HG02852 (cell line): Measurements from ENCODE around the gene TESMIN.

Experiments used
- ATAC-seq: cut with Tn5 transposase; IDR thresholded peaks from one replicate; pipeline ENCODE4 v1.9.1; 2021; ENCODE audit warnings: mild to moderate bottlenecking, moderate library complexity; ENCODE audit not compliant: unreplicated experiment

Gene TESMIN

DNA sequence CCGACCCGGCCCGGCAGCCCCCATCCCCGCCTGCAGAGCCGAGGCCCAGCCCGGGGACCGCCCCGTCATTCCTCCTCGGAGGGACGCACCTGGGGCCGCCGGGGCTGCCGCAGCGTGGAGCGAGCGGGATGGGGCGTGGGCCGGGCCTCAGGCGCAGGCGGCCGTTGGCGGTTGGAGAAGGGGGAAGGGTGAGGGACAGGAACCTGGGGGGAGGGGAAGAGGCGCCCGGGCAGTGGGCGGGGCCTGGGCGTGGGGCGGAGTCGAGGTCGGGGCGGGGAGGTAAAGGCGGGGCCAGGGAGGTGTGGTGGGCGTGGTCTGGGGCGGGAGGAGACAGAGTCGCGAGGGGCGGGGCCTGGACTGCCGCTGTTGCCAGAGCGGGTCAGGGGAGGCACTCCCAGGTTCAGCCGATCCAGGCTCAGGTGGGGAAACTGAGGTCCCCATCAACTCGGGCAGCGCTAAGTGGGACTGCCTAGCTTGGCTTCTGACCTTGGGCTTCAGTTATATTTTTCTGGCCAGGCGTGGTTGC is at the start of gene TESMIN:
Gene TESMIN, minus strand, starts transcription at position 190 of the 526 bp plus-strand sequence. CDS start 860 bp downstream, outside the sequence.
- no peak for ATAC-seq

DNA sequence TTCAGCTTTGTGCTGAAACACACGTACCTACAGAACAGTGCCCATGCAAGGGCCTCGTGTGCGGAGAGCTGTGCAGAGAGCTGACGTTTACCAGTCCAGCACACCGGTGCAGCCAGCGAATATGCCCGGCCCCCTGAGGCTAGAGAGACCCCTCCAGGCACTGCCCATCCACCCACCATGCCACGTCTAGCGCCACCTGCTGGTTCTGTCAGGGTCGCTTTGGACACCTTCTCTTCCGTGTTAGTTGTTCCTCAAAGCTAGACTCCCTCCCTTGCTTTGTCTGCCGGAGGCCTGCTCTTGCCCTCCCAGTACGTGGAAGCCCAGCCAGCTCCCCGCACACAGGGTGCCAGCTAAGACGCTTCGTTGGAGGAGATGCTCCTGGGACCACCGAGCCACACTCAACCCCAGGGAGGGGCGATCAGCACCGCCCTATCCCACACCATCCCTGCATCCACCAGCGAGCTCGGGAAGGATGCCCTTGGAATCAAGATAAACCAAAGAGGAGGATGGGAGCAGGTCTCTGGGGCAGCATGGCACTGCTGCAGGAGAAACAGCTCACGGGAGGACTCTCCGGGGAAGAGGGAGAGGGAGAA is 47.0 kb upstream of the TESMIN start:
- ATAC-seq, result no peak

DNA sequence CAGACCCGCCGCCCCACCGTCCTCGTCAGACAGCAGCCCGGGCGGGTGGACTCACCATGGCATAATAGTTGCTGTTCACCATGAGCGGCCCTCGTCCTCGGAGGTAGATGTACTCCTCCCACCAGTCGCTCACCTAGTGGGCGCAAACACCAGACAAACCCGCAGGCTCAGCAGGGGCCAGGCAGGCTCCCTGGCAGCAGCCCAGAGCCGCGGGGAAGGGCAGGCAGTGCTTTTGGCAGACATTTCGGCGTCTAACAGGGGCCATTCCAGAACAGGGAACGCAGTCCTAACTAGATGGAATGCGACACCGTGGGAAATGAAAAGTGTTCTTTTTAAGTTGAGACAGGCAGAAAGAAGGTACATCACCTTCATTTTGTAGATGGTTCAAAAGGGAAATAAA is 45.5 kb upstream of the TESMIN start:
- ATAC-seq, result no peak

GRCh38 chr11:68792400-68792966 is 41.2 kb upstream of the TESMIN start:
- no peak for ATAC-seq

DNA sequence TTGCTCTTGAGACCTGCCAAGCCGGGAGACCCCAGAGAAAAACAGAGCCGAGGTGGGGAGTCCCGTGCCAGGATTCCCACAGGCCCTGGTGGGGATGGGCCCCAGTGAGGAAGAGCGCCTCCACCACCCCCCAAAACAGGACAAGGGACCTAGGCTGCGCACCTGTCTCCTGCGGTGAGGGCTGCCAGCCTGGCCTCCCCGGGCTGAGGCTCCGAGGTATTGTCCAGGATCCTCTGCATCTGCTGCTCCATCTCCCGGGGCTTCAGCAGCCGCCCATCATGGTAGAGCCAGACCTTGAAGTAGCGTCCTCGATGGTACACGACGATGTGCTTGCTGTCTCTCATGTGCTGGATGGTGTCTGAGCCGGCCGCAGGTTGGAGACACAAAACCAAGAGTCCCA is 33.3 kb upstream of the TESMIN start:
- ATAC-seq, result no peak

- ATAC-seq, result no peak
Measured at GRCh38 chr11:68783216-68783821, 32.0 kb upstream of the TESMIN start.

DNA sequence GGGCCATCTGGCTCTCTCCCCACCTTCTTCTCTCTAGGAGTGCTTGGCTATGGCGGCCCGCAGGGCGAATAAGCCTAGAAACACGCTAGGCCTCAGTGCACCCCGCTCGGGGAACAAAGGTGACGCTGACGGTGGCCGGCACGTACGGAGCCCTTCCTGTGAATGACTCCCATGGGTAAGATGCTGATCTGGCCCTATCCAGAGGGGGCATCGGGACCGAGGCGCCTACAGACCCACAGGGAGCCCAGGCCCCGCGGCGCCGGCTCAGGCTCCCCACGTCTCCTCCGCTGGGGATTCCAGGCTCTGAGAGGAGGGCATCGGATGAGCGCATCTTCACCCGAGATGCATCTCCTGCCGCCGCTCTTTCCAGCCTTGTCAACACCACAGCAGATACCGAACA is 31.4 kb upstream of the TESMIN start:
- ATAC-seq, result no peak

DNA sequence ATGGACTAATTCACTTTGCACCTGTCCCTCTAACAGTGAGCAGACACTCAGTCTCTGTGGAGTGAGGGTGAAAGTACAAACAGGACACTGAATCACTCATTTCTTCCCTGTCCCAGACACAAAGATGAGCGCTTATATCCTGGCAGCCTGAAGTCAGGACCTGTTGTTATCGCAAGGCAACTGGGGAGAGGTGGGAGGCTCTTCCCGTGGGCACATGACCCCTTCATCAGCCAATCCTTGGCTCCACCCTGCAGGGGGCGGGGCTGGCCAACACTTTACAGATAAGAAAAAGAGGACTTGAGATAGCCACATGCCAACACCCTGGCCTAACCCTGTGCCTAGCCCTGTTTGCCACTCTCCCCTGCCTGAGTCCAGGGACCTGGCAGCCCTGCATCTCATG is 29.5 kb upstream of the TESMIN start:
- no peak for ATAC-seq

DNA sequence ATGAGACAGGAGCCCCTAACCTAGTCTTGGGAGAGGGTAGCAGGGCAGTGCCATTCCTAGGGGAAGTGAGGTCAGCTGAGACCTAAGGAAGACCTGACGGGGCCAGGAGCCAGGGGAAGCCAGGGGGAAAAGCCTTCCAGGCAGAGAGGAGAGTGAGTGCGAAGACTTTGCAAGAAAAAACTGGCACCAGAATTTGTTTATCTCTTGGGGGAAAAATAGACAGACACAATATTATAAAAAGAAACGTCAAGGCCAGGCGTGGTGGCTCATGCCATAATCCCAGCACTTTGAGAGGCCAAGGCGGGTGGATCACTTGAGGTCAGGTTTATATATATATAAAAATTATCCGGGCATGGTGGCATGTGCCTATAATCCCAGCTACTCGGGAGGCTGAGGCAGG is 26.9 kb upstream of the TESMIN start:
- ATAC-seq, result no peak

DNA sequence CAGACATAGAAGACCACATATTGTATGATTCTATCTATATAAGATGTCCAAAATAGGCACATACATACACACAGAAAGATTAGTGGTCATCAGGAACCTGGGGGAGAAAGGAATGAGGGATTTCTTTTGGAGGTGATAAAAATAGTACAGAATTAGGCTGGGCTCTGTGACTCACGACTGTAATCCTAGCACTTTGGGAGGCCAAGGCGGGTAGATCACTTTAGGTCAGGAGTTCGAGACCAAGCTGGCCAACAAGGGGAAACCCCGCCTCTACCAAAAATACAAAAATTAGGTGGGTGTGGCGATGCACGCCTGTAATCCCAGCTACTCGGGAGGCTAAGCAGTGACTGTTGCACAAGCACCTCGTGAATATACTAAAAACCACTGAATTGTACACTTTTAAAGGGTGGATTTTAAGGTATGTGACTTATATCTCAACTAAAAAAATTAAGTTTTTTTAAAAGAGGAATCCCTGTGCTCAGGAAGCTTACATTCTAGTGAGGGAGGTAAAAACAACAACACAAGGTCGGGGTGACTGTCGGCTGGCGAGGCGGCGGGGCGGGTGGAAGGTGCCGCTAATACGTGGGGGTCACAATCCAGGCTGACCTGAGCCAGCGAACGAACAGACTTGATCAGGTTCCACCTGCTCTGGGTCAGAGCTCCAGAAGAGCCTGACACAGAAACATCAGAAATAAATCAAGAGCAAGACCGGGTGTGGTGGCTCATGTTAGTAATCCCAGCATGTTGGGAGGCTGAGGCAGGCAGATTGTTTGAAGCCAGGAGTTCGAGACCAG is 25.3 kb upstream of the TESMIN start:
- no peak for ATAC-seq

- ATAC-seq, result no peak
Measured at GRCh38 chr11:68775951-68776388, 24.6 kb upstream of the TESMIN start.

GRCh38 chr11:68774194-68774585 is 22.9 kb upstream of the TESMIN start:
- ATAC-seq, result no peak

GRCh38 chr11:68773521-68774193 is 22.3 kb upstream of the TESMIN start:
- no peak for ATAC-seq

DNA sequence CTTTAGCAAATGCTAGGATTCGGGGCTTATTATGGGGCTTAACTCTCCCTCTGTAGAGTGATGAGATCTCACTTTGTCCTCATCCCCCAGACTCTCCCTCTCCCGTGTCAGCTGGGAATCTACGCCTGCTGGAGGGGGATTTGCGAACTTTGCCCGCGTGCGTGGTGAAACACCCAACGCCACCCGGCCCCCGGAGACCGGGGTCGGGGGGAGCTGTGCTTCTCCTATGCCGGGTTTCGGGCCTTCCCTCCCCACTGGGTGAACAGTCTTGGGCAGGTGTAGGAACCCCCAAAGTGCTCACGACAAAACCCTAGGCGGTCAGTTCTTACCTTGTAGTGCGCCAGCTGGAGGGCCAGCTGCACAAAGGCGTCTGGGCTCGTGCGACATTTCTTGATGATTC is 21.6 kb upstream of the TESMIN start:
- no peak for ATAC-seq

DNA sequence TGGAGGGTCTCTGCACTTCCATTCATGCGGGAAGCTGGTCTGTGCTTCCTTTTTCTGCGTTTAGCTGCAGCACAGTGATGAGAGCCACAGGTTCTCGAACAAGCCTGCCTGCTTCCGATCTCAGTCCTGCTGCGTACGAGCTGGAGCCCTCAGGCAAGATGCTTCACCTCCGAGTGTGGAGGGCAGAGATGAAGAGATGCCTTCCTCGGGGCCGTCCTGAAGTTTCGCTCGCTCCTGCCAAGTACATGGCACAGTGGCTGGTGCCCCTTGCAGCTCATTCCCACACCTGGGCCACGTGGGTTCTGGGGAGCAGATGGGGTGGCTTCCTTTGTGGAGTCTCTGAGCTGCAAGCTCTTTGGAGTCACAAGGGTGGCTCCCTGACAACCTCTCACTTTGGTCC is 19.5 kb upstream of the TESMIN start:
- no peak for ATAC-seq

GRCh38 chr11:68767672-68768071 is 16.4 kb upstream of the TESMIN start:
- no peak for ATAC-seq

DNA sequence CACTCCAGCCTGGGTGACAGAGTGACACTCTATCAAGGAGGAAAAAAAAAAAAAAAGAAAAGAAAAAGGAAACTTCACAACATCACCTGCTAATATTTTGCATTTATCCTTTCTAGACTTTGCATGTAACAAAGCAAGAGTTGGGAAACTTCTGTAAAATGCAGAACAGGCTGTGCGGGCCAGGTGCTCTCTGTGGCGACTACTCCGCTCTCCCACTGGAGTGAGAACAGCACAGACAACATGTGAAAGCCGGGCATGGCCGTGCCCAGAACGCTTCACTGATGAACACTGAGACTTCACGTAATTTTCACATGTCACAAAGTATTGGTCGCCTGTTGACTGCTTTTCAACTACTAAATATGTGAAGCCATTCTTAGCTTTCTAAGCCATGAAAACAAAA is 15.5 kb upstream of the TESMIN start:
- ATAC-seq, result no peak

DNA sequence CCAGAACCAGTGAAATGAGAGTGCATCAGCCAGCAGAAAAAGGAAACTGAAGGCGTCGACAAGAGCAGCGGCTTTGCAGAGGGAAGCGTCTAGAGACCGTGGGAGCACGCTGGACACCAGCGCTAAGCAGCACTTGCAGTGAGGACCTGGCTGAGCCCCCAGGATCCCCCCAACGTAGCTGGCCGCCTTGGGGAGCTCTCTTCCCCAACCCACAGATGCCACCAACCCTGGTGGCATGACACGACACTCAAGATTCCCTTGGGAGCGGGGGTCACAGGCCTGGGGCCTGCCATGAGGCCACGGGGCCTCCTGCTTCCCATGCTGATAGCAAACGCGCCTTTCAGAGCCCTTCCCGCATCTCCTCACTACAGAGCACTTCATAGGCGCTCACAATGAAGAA is 13.4 kb upstream of the TESMIN start:
- ATAC-seq, result no peak

GRCh38 chr11:68763926-68764657 is 12.8 kb upstream of the TESMIN start:
- ATAC-seq, result no peak

- ATAC-seq, result no peak
Measured at GRCh38 chr11:68763181-68763721, 11.9 kb upstream of the TESMIN start.
